ENCODE data around the gene CACNA1C. TPM values are rescaled to one million over a fixed set of nuclear protein-coding genes. Genes with fewer than 3 reads are reported as not detected.

CACNA1C gene
- total and polyA plus RNA-seq, 10 of the 15 experiments (the other 5 are each of a cell fraction or from before 2014, with no cell fraction given) = under 0.01 to 0.15 (median 0.09) TPM; not detected in 5

DNA sequence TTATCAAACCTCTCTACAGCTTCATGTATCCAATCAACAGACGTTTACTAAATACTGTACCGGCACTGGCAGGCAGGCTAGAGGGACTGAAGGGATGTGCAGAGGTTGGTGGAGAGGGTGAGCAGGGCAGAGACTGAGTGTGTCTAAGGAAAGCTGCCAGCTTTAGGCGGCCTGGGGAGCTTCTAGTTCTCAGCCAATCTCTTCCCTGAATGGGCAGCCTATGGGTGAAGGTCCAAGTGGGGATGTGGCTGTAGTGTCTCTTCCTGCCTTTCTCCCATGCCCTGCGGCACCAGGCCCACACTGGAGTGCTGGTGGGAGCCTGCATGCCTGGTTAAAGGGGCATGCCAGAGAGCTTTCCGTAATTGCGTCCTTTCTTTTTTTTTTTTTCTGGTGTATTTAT is 239.8 kb downstream of the CACNA1C start (continued):
- TF ChIP-seq, protein P1, sequence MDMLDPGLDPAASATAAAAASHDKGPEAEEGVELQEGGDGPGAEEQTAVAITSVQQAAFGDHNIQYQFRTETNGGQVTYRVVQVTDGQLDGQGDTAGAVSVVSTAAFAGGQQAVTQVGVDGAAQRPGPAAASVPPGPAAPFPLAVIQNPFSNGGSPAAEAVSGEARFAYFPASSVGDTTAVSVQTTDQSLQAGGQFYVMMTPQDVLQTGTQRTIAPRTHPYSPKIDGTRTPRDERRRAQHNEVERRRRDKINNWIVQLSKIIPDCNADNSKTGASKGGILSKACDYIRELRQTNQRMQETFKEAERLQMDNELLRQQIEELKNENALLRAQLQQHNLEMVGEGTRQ (IDR thresholded peaks at IDR 0.05; ENCODE audit: borderline replicate concordance, low read depth, low read length) = no peak
- TF ChIP-seq MEF2A (IDR thresholded peaks at IDR 0.05; ENCODE audit: insufficient read depth, low read depth, low read length) = no peak
- no peak for TF ChIP-seq CREB1 (IDR thresholded peaks at IDR 0.05; ENCODE audit: low read depth)
- no peak for TF ChIP-seq NFXL1 (IDR thresholded peaks at IDR 0.05; ENCODE audit: borderline replicate concordance)
- TF ChIP-seq IKZF2 (IDR thresholded peaks at IDR 0.05) = no peak
- TF ChIP-seq, protein P2, sequence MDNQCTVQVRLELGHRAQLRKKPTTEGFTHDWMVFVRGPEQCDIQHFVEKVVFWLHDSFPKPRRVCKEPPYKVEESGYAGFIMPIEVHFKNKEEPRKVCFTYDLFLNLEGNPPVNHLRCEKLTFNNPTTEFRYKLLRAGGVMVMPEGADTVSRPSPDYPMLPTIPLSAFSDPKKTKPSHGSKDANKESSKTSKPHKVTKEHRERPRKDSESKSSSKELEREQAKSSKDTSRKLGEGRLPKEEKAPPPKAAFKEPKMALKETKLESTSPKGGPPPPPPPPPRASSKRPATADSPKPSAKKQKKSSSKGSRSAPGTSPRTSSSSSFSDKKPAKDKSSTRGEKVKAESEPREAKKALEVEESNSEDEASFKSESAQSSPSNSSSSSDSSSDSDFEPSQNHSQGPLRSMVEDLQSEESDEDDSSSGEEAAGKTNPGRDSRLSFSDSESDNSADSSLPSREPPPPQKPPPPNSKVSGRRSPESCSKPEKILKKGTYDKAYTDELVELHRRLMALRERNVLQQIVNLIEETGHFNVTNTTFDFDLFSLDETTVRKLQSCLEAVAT (IDR thresholded peaks at IDR 0.05) = no peak

DNA sequence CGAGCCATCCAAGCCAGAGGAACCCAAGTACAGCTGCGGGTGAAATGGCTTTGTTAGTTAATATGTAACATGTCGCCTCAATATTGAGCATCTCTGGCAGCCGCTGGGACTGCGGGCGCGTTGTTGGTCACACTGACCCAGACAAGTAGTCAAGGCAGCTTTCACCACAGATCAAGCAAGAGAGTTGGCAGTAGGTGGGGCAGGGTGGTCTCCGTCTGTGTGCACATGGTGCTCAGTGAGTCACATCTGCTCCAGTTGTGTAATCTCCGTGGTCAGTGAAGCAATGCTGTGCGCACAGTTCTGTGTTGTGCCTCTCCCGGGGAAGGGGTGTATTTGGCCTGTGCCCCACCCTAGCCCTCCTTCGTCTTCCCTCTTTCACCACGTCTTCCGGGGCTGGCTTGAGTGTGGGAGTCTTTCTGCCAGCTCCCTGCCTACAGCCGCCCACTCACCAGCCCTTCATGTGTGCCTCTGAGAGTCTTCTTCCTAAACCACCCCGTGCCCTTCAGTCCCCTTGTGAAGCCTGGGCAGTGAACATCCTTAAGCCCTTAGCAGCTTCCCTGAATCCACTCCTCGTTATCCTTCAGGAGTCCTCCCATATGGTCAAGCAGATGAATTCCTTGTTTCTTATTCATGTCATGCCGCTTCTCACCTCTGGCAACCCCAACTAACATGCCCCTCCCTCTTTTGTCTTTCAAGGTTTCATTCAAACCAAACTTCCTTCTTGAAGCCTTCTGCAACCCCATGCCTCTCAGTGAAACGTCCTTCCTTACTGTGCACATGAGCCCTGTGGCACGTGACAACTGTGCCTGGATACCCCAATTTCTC is 242.1 kb downstream of the CACNA1C start:
- intact Hi-C loops (cut with micrococcal nuclease; ENCODE audit: unreplicated experiment) = loop anchor here (10.0 kb wide), 1 partner anchor 290 kb away; no protein-coding TSS in a partner anchor
- no peak for ATAC-seq
- no peaks in the 10 kb centered on the region for H4K20me1 ChIP-seq (ENCODE audit: control insufficient read depth, insufficient read depth)
- no peak for DNase-seq (ENCODE audit: low read depth, low spot score)
- no peak overlapping the region for H2AFZ ChIP-seq (ENCODE audit: control insufficient read depth, low read depth, low read length)
- ChIA-PET CTCF (no interaction called here), POLR2A (no interaction called here), RAD21 (ENCODE audit: unreplicated experiment) (no interaction called here), SMC1A (ENCODE audit: uncharacterized antibody, unreplicated experiment) (no interaction called here)
- no TSS peak for BruUV-seq (replicated peaks)
- H3K4me2 ChIP-seq (ENCODE audit: control insufficient read depth, insufficient read depth) = 0 out of 2 replicates have a peak overlapping the region, but pooled peaks have one; percentile 13
- no peaks in the 10 kb centered on the region for H3K9me3 ChIP-seq (replicated peaks; ENCODE audit: control insufficient read depth, insufficient read depth, low read length)
- no peak for FAIRE-seq
- peaks cover 43% of the 10 kb centered on the region for H3K4me1 ChIP-seq (ENCODE audit: control insufficient read depth, insufficient read depth, low read length)
- TF ChIP-seq, protein P3, sequence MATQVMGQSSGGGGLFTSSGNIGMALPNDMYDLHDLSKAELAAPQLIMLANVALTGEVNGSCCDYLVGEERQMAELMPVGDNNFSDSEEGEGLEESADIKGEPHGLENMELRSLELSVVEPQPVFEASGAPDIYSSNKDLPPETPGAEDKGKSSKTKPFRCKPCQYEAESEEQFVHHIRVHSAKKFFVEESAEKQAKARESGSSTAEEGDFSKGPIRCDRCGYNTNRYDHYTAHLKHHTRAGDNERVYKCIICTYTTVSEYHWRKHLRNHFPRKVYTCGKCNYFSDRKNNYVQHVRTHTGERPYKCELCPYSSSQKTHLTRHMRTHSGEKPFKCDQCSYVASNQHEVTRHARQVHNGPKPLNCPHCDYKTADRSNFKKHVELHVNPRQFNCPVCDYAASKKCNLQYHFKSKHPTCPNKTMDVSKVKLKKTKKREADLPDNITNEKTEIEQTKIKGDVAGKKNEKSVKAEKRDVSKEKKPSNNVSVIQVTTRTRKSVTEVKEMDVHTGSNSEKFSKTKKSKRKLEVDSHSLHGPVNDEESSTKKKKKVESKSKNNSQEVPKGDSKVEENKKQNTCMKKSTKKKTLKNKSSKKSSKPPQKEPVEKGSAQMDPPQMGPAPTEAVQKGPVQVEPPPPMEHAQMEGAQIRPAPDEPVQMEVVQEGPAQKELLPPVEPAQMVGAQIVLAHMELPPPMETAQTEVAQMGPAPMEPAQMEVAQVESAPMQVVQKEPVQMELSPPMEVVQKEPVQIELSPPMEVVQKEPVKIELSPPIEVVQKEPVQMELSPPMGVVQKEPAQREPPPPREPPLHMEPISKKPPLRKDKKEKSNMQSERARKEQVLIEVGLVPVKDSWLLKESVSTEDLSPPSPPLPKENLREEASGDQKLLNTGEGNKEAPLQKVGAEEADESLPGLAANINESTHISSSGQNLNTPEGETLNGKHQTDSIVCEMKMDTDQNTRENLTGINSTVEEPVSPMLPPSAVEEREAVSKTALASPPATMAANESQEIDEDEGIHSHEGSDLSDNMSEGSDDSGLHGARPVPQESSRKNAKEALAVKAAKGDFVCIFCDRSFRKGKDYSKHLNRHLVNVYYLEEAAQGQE (IDR thresholded peaks at IDR 0.05; ENCODE audit: low read depth, low read length) = no peak
- TF ChIP-seq BHLHE40 (IDR thresholded peaks at IDR 0.05; ENCODE audit: borderline replicate concordance in 1 of 2, low read depth in 2 of 2, low read length in 1 of 2) = 0 out of 4 replicates have a peak, but pooled peaks of 1 of the 2 experiments have one; percentile 24
- H3K27me3 ChIP-seq (replicated peaks in 1 of 2; ENCODE audit: control insufficient read depth in 2 of 2, insufficient read depth in 2 of 2, low read length in 1 of 2) = no peaks in the 10 kb centered on the region
- in situ Hi-C loops (cut with MboI) = no loop called here
- no peaks in the 10 kb centered on the region for H3K36me3 ChIP-seq (ENCODE audit: control insufficient read depth in 2 of 2, insufficient read depth in 2 of 2, low read length in 1 of 2)
- H3K4me3 ChIP-seq = no peak overlapping the region
- H3K9ac ChIP-seq (ENCODE audit: control insufficient read depth, insufficient read depth, low read length) = no peak overlapping the region
- H3K27ac ChIP-seq (ENCODE audit: control insufficient read depth, insufficient read depth) = no peak overlapping the region
- no peaks in the 10 kb centered on the region for H3K79me2 ChIP-seq (ENCODE audit: control insufficient read depth, insufficient read depth, low read length)
- WGBS (ENCODE audit: insufficient coverage, insufficient replicate concordance, low lambda C conversion rate, missing lambda C conversion rate) = 55% methylated on average over 20 of the region's 20 CpGs

Measured in GM12878 (cell line).